ENCODE results near the gene VTN. TPM values are rescaled to one million over a fixed set of nuclear protein-coding genes. Genes with fewer than 3 reads are reported as not detected.

Gene VTN
- total and polyA plus RNA-seq, 7 experiments from 2014 or later, result 0.08 to 0.65 (median 0.19) TPM; not detected in 4

GRCh38 chr17:28334171-28334570 is 35.9 kb downstream of the VTN start:
- Histone ChIP-seq H3K9me3 (ENCODE audit: control insufficient read depth in 2 of 3, low read length in 3 of 3) (no peaks in the 10 kb centered on the region), H3K27me3 (ENCODE audit: control insufficient read depth in 2 of 2, insufficient read depth in 2 of 2, low read length in 2 of 2) (no peaks in the 10 kb centered on the region), H3K4me1 (ENCODE audit: control insufficient read depth in 2 of 2, insufficient read depth in 2 of 2, low read length in 2 of 2) (peaks cover 16 to 19% of the 10 kb centered on the region in 2 donors), H3K27ac (ENCODE audit: low read depth, low read length) (peak overlapping the region; percentile 95), H3K4me3 (ENCODE audit: low read length) (peak overlapping the region; percentile 79), H3K36me3 (ENCODE audit: control insufficient read depth in 2 of 3, insufficient read depth in 3 of 3, low read length in 3 of 3) (peaks cover 3 to 32% (median 7%) of the 10 kb centered on the region in 3 experiments)
- POLR2A ChIA-PET, result interaction anchor here (2.7 to 4.6 kb wide), 2 partner anchors 23 to 617 kb away, joined by 18 to 75 read pairs; partner anchors contain the start of genes PHF12 and POLDIP2
- Mint-ChIP-seq H3K4me1 (peaks cover 31 to 61% (median 59%) of the 10 kb centered on the region in 7 donors), H3K27ac (peak overlapping the region; percentile 91 to 98 (median 97)), H3K36me3 (peaks cover 0 to 15% (median 0%) of the 10 kb centered on the region in 5 donors), H3K9me3 (no peaks in the 10 kb centered on the region), H3K4me3 (peak overlapping the region; percentile 86 to 99 (median 97)), H3K27me3 (no peaks in the 10 kb centered on the region)
- CTCF ChIA-PET, result no interaction called here
- DNase-seq (no peak), ATAC-seq (no peak)
- intact Hi-C loops (cut with micrococcal nuclease), result loop anchor here (2.0 to 10.0 kb wide), 6 partner anchors 55 to 395 kb away; partner anchors contain the start of genes BLTP2 (in 1 of the 2), NEK8 (in 1 of the 2), PIGS (in 1 of the 2) and RPL23A (in 1 of the 2)

- intact Hi-C loops (cut with micrococcal nuclease), result loop anchor here (10.0 kb wide), 2 partner anchors 212 to 312 kb away; partner anchors contain the start of gene BLTP2 (in 1 of the 2)
- CTCF ChIA-PET, result no interaction called here
These were observed 36.9 kb downstream of the VTN start for GRCh38 chr17:28333083-28333746.

GRCh38 chr17:28331891-28332420 is 38.2 kb downstream of the VTN start:
- intact Hi-C loops (cut with micrococcal nuclease), result loop anchor here (10.0 kb wide), 2 partner anchors 213 to 313 kb away; partner anchors contain the start of gene BLTP2 (in 1 of the 2)

More at GRCh38 chr17:28333083-28333746, 36.9 kb downstream of the VTN start:
- H3K27ac ChIP-seq (ENCODE audit: low read depth, low read length), result no peak overlapping the region
- peaks cover 31 to 54% (median 52%) of the 10 kb centered on the region in 7 donors for H3K4me1 Mint-ChIP-seq
- H3K9me3 Mint-ChIP-seq, result no peaks in the 10 kb centered on the region
- peak overlapping the region in 6 of 10 donors; percentile 27 to 97 (median 93) for H3K4me3 Mint-ChIP-seq
- ATAC-seq (no peak), DNase-seq (no peak)
- no peaks in the 10 kb centered on the region for H3K9me3 ChIP-seq (ENCODE audit: control insufficient read depth in 2 of 3, low read length in 3 of 3)
- no peaks in the 10 kb centered on the region for H3K27me3 Mint-ChIP-seq
- peaks cover 3 to 40% (median 7%) of the 10 kb centered on the region in 3 experiments for H3K36me3 ChIP-seq (ENCODE audit: control insufficient read depth in 2 of 3, insufficient read depth in 3 of 3, low read length in 3 of 3)
- H3K27me3 ChIP-seq (ENCODE audit: control insufficient read depth in 2 of 2, insufficient read depth in 2 of 2, low read length in 2 of 2), result no peaks in the 10 kb centered on the region
- H3K36me3 Mint-ChIP-seq, result peaks cover 0 to 22% (median 3%) of the 10 kb centered on the region in 5 donors
- H3K4me1 ChIP-seq (ENCODE audit: control insufficient read depth in 2 of 2, insufficient read depth in 2 of 2, low read length in 2 of 2), result peaks cover 16 to 19% of the 10 kb centered on the region in 2 donors
- peak overlapping the region in 4 of 9 donors; percentile 59 to 98 (median 97) for H3K27ac Mint-ChIP-seq
- POLR2A ChIA-PET, result interaction anchor here (0.6 to 4.6 kb wide), 3 partner anchors 10 to 24 kb away, joined by 4 to 75 read pairs (median 5); partner anchors contain the start of gene POLDIP2
- no peak overlapping the region for H3K4me3 ChIP-seq (ENCODE audit: low read length)

GRCh38 chr17:28330671-28331070 is 39.4 kb downstream of the VTN start:
- Mint-ChIP-seq H3K36me3 (peaks cover 0 to 27% (median 5%) of the 10 kb centered on the region in 5 donors), H3K27ac (peak overlapping the region in 1 of 9 donors; percentile 31), H3K4me3 (no peak overlapping the region), H3K4me1 (peaks cover 14 to 32% (median 30%) of the 10 kb centered on the region in 7 donors), H3K9me3 (peaks cover 0 to 1% (median 0%) of the 10 kb centered on the region in 11 donors), H3K27me3 (no peaks in the 10 kb centered on the region)
- Histone ChIP-seq H3K36me3 (ENCODE audit: control insufficient read depth in 2 of 3, insufficient read depth in 3 of 3, low read length in 3 of 3) (peaks cover 3 to 47% (median 7%) of the 10 kb centered on the region in 3 experiments), H3K27ac (ENCODE audit: low read depth, low read length) (no peak overlapping the region), H3K4me3 (ENCODE audit: low read length) (no peak overlapping the region), H3K4me1 (ENCODE audit: control insufficient read depth in 2 of 2, insufficient read depth in 2 of 2, low read length in 2 of 2) (peaks cover 9 to 10% of the 10 kb centered on the region in 2 donors), H3K27me3 (ENCODE audit: control insufficient read depth in 2 of 2, insufficient read depth in 2 of 2, low read length in 2 of 2) (no peaks in the 10 kb centered on the region), H3K9me3 (ENCODE audit: control insufficient read depth in 2 of 3, low read length in 3 of 3) (no peaks in the 10 kb centered on the region)
- ATAC-seq, result no peak
- intact Hi-C loops (cut with micrococcal nuclease), result loop anchor here (10.0 kb wide), 2 partner anchors 214 to 314 kb away; partner anchors contain the start of gene BLTP2 (in 1 of the 2)
- ChIA-PET POLR2A (no interaction called here), CTCF (no interaction called here)
- DNase-seq, result no peak

More at GRCh38 chr17:28331891-28332420, 38.2 kb downstream of the VTN start:
- ChIA-PET CTCF (no interaction called here), POLR2A (interaction anchor here (4.6 kb wide), 1 partner anchor 25 kb away, joined by 75 read pairs; the partner anchor contains the start of gene POLDIP2)
- Histone ChIP-seq H3K27ac (ENCODE audit: low read depth, low read length) (no peak overlapping the region), H3K9me3 (ENCODE audit: control insufficient read depth in 2 of 3, low read length in 3 of 3) (no peaks in the 10 kb centered on the region), H3K4me3 (ENCODE audit: low read length) (no peak overlapping the region), H3K4me1 (ENCODE audit: control insufficient read depth in 2 of 2, insufficient read depth in 2 of 2, low read length in 2 of 2) (peaks cover 16 to 19% of the 10 kb centered on the region in 2 donors), H3K36me3 (ENCODE audit: control insufficient read depth in 2 of 3, insufficient read depth in 3 of 3, low read length in 3 of 3) (peaks cover 3 to 50% (median 7%) of the 10 kb centered on the region in 3 experiments), H3K27me3 (ENCODE audit: control insufficient read depth in 2 of 2, insufficient read depth in 2 of 2, low read length in 2 of 2) (no peaks in the 10 kb centered on the region)
- Mint-ChIP-seq H3K27ac (peak overlapping the region in 6 of 9 donors; percentile 5 to 84 (median 52)), H3K4me1 (peaks cover 22 to 42% (median 41%) of the 10 kb centered on the region in 7 donors), H3K27me3 (no peaks in the 10 kb centered on the region), H3K9me3 (no peaks in the 10 kb centered on the region), H3K4me3 (peak overlapping the region in 3 of 10 donors; percentile 32 to 56 (median 34)), H3K36me3 (peaks cover 0 to 27% (median 5%) of the 10 kb centered on the region in 5 donors)
- no peak for DNase-seq
- ATAC-seq, result no peak

- ChIA-PET POLR2A (no interaction called here), CTCF (interaction anchor here (0.7 kb wide), 1 partner anchor 820 kb away, joined by 3 read pairs; no protein-coding TSS in a partner anchor)
- Histone ChIP-seq H3K36me3 (ENCODE audit: control insufficient read depth in 2 of 3, insufficient read depth in 3 of 3, low read length in 3 of 3) (peaks cover 3 to 45% (median 7%) of the 10 kb centered on the region in 3 experiments), H3K27me3 (ENCODE audit: control insufficient read depth in 2 of 2, insufficient read depth in 2 of 2, low read length in 2 of 2) (no peaks in the 10 kb centered on the region), H3K4me1 (ENCODE audit: control insufficient read depth in 2 of 2, insufficient read depth in 2 of 2, low read length in 2 of 2) (no peaks in the 10 kb centered on the region), H3K27ac (ENCODE audit: low read depth, low read length) (no peak overlapping the region), H3K4me3 (ENCODE audit: low read length) (no peak overlapping the region), H3K9me3 (ENCODE audit: control insufficient read depth in 2 of 3, low read length in 3 of 3) (no peaks in the 10 kb centered on the region)
- Mint-ChIP-seq H3K4me1 (peaks cover 0 to 13% (median 9%) of the 10 kb centered on the region in 7 donors), H3K27ac (peak overlapping the region in 1 of 9 donors; percentile 4), H3K27me3 (no peaks in the 10 kb centered on the region), H3K36me3 (peaks cover 0 to 27% (median 5%) of the 10 kb centered on the region in 5 donors), H3K9me3 (peaks cover 0 to 1% (median 0%) of the 10 kb centered on the region in 11 donors), H3K4me3 (no peak overlapping the region)
- ATAC-seq, result no peak
- no peak for DNase-seq
- intact Hi-C loops (cut with micrococcal nuclease), result no loop called here
These were observed 41.8 kb downstream of the VTN start for GRCh38 chr17:28328325-28328724.

GRCh38 chr17:28327709-28328108 is 42.4 kb downstream of the VTN start:
- intact Hi-C loops (cut with micrococcal nuclease), result no loop called here
- peaks cover 0 to 27% (median 5%) of the 10 kb centered on the region in 5 donors for H3K36me3 Mint-ChIP-seq
- POLR2A ChIA-PET, result no interaction called here

More at GRCh38 chr17:28327709-28328108, 42.4 kb downstream of the VTN start:
- H3K4me3 ChIP-seq (ENCODE audit: low read length), result no peak overlapping the region
- no peak overlapping the region for H3K27ac ChIP-seq (ENCODE audit: low read depth, low read length)
- no peaks in the 10 kb centered on the region for H3K9me3 ChIP-seq (ENCODE audit: control insufficient read depth in 2 of 3, low read length in 3 of 3)
- CTCF ChIA-PET, result no interaction called here
- peaks cover 0 to 13% (median 7%) of the 10 kb centered on the region in 7 donors for H3K4me1 Mint-ChIP-seq
- ATAC-seq (no peak), DNase-seq (no peak)
- no peaks in the 10 kb centered on the region for H3K27me3 ChIP-seq (ENCODE audit: control insufficient read depth in 2 of 2, insufficient read depth in 2 of 2, low read length in 2 of 2)
- peaks cover 3 to 45% (median 7%) of the 10 kb centered on the region in 3 experiments for H3K36me3 ChIP-seq (ENCODE audit: control insufficient read depth in 2 of 3, insufficient read depth in 3 of 3, low read length in 3 of 3)
- no peak overlapping the region for H3K4me3 Mint-ChIP-seq
- peaks cover 0 to 1% (median 0%) of the 10 kb centered on the region in 11 donors for H3K9me3 Mint-ChIP-seq
- no peaks in the 10 kb centered on the region for H3K27me3 Mint-ChIP-seq
- no peaks in the 10 kb centered on the region for H3K4me1 ChIP-seq (ENCODE audit: control insufficient read depth in 2 of 2, insufficient read depth in 2 of 2, low read length in 2 of 2)
- peak overlapping the region in 2 of 9 donors; percentile 9 to 32 for H3K27ac Mint-ChIP-seq

Data from naive thymus-derived CD4-positive, alpha-beta T cell (primary cell).